ENCODE results near the gene SLAMF1.

Gene SLAMF1

DNA sequence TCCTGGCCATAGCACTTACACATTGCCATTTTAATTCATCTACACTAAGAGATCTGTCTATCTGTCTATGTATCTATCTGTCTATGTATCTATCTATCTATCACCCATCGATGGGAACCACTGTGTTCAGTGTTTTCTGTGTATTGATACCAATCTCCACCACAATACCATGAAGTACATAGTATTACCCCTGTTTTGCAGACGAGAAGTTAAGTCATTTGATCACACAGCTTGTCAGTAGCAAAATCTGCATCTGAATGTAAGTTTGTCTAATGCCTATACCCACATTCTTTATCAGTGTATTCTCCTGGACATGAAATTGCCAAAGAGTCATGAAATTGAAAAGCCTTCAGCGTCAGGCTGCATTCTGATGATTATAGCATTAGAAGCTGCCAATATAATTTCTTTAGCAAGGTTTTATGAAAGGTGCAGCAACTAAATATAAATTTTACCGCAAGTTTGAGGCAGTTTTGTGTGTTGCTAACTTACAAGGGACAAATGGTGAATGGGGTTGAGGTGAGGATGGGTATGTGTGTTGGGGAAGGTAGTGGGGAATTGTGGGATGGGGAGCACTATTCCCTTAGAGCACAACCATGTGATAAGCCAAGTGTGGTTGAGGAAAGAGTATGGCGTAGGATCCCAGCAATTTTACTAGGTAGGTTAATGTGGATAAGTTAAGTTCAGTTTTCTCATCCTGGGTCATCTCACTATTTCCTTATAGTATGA lies 24.2 kb downstream of the SLAMF1 start:
- DNase-seq: no peak

- DNase-seq: no peak
Measured at GRCh38 chr1:160621633-160622413, 25.0 kb downstream of the SLAMF1 start.

DNA sequence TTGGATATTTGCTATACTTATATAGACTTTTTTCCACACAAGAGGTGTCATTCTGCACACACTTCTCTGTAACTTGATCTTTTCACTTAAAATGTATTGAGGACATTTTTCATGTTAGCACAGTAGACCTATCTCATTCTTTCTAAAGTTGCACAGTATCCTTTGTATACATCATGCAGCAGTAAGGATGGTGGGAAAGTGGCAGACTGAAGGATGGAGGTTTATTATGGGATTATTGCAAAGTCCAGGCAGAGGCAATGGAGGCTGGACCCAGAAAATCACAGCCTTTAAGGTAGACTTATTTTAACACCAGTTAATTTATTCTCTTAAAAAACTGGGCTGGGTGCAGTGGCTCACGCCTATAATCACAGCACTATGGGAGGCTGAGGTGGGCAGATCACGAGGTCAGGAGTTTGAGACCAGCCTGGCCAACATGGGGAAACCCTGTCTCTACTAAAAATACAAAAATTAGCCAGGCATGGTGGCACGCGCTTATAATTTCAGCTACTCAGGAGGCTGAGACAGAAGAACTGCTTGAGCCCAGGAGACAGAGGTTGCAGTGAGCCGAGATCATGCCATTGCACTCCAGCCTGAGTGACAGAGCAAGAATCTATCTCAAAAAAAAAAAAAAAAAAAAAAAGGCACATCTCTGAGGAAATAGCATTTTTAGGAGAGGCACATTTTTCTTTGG lies 25.8 kb downstream of the SLAMF1 start:
- DNase-seq: no peak

DNA sequence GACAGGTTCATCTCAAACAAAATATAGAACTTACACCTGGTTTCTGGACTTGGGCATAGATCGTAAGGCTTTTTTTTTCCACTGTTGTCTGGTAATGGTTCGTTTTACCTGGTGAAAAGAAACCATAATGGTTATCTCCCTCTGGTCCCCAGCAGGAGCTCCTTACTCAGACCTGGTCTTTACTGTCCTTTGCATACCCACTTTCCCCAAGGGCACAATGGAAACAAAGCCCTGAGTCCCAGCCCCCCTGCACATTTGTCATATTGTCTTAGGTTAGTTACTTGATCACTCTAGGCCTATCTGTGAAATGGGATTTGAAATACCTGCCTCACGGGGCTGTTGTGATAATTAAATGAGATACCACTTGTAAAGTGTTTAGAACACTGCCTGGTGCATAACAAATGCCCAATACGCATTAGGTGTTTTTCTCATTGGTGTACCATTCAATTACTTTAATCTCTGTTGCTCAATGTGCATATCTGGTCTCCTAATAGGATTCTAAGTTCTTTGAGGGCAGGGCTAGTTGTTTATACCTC lies 27.0 kb downstream of the SLAMF1 start:
- no peak for DNase-seq

GRCh38 chr1:160618763-160619274 lies 28.0 kb downstream of the SLAMF1 start:
- no peak for DNase-seq

GRCh38 chr1:160618327-160618726 lies 28.5 kb downstream of the SLAMF1 start:
- DNase-seq: no peak

DNA sequence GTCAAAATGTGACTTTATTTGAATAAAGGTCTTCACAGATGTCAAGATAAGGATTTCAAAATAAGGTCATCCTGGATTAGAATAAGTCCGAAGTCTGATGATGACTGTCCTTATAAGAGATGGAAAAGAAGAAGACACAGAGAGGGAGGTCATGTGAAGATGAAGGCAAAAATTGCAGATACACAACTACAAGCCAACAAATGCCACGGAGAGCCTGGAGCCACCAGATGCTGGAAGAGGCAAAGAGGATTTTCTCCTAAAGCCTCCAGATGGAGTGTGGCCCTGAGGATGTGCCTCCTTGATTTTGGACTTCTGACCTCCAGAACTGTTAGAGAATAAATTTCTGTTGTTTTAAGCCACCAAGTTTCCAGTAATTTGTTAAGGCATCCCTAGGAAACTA lies 31.2 kb downstream of the SLAMF1 start:
- DNase-seq: no peak

GRCh38 chr1:160614410-160614809 lies 32.4 kb downstream of the SLAMF1 start:
- DNase-seq: no peak

GRCh38 chr1:160612613-160613218 lies 34.1 kb downstream of the SLAMF1 start:
- DNase-seq: no peak

DNA sequence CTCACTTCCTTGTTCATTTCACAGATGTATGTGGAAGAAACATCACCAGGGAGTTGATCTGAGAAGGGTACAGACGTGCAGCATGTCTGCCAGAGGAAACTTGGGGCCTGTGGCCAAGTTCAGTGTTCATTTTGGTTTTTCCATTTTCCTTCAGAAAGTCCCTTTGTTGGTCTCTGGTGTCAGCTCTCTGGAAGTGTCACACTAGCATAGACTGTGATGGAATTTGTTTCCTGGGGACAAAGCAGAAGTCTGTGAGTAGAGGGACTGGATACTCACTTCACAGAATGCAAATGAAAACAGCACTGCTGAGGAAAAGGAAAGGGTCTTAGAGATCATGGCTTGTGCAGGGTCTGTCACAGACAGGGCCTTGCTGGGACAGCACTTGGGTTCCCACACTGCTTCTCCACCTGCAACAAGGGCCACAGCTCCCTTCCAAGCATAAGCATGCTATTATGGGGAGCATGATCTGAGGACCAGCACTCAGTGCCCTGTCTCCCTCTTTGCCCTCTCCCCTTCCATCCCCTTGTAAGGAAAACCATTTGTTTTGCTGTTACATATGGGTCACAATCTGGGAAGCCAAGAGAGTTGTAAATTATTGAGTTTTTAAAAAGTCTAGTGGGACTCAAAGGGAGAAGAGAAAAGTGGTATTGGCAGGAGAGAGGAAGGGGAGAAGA lies 36.1 kb downstream of the SLAMF1 start:
- DNase-seq: no peak

DNA sequence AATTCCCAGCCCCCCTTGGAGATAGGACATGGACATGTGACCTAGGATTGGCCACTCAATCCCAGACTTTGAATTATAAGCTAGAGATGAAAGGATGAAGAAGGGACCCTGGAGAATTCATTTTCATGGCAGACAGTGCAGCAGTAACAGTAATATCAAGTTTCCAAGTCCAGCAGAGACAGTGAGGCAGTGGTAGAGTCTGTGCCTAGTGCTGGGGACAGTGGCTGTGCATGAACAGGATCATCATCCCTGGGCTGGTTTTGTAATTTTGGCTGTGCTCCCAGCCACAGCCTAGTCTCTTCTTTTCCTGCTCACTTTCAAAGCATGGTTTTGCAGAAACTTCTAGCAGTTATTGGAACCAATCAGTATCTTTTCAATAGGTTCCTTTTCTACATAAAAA lies 37.9 kb downstream of the SLAMF1 start:
- DNase-seq: no peak

GRCh38 chr1:160608514-160608913 lies 38.3 kb downstream of the SLAMF1 start:
- no peak for DNase-seq

DNA sequence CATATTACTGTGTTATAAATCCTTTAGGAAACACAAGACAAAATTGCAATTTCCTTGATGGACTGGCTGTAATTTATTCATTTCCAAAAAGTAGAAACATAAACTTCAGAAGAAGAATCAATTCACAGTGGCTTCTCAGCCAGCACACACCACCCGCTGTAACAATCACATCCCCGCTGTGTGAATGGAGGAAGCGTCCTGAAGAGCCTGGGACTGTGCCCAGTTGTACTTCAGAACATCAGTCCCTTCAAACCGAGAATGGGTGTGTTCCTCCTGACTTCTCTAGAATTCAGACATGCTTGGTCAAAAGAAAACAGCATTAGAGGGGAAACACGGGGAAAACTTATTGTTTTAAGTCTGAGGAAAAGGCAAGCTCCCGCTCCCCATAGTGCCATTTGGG lies 38.8 kb downstream of the SLAMF1 start:
- DNase-seq: no peak

DNA sequence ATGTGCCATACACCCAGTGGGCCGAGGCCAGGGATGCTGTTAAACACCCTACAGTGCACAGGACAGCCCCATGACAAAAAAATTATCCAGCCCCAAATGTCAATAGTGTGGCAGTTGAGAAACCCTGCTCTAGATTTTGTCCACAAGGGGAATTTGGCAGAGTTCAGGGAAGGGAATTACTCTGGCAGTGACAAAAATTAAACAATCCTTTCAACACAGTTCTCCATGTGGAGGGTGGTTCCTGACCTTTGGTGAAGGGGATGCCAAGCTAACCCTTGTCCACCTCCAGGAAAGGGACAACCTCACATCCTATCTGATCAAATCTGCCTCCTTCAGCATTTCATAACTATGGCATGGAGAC lies 39.2 kb downstream of the SLAMF1 start:
- DNase-seq: no peak

- DNase-seq: peak; percentile 73
Measured at GRCh38 chr1:160607011-160607671, 39.7 kb downstream of the SLAMF1 start.

DNA sequence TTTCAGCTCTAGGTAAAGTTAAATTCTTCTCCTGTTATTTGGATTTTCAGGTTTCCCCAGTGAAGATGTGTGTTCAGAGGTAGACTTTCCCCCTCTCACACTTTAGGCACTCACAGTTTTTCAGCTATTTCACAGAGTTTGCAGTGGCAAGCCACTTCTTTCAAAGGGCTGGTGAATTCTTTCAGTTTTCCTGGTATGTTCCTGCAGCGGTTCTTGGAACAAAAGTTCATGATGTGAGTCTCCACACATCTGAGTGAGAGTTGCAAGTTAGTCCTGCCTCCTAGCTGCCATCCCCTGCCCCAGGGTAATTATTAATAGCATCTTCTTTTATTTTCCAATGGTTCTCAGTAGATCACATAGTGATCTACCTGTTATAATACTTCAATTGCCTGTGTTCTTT lies 40.2 kb downstream of the SLAMF1 start:
- DNase-seq: no peak

- no peak for DNase-seq
Measured at GRCh38 chr1:160605792-160606479, 40.9 kb downstream of the SLAMF1 start.

- no peak for DNase-seq
Measured at GRCh38 chr1:160605205-160605604, 41.6 kb downstream of the SLAMF1 start.

GRCh38 chr1:160597705-160598104 lies 49.1 kb downstream of the SLAMF1 start:
- no peak for DNase-seq

- DNase-seq: no peak
Measured at GRCh38 chr1:160597051-160597450, 49.8 kb downstream of the SLAMF1 start.

DNA sequence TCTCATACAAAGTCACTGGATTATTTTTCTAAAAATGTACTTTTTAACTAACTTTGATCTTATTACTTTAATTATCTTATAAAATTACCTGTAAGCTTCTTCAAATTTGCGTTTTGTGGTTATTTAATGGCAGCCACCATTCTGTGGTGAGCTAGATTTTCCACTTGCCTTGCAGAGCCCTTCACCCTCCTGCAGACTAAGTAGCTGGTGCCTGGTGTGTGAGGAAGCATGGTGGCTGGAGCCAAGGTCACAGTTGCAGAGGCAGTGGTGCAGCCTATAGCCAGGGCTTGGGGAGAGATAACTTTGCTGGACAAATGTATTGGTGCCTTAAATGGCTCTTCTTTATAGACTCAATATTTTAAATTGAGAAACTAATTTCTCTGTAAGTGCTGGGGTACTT lies 56.4 kb downstream of the SLAMF1 start:
- no peak for DNase-seq
